Adipocyte (in vitro differentiated cells): ENCODE data around the gene PARD3.

Experiments
- DNase-seq: peaks from one replicate; pipeline ENCODE4 v3.0.0-alpha.2; 2015; ENCODE audit warnings: low read depth
- H3K27me3 ChIP-seq: replicated peaks from 2 replicates; pipeline ENCODE4 v1.7.0; 2013; ENCODE audit warnings: mild to moderate bottlenecking, low read length, moderate library complexity; ENCODE audit not compliant: control insufficient read depth, insufficient read depth
- H3K36me3 ChIP-seq: 2 replicates; pipeline ENCODE4 v1.7.0; 2013; ENCODE audit warnings: low read length, mild to moderate bottlenecking, moderate library complexity; ENCODE audit not compliant: control insufficient read depth, insufficient read depth, severe bottlenecking
- H3K4me1 ChIP-seq: 2 replicates; pipeline ENCODE4 v1.7.0; 2013; ENCODE audit warnings: mild to moderate bottlenecking, low read length, moderate library complexity; ENCODE audit not compliant: control insufficient read depth, insufficient read depth
- H3K4me3 ChIP-seq: 2 replicates; pipeline ENCODE4 v1.7.0; 2013; ENCODE audit warnings: mild to moderate bottlenecking, low read length, moderate library complexity
- H3K9ac ChIP-seq: 2 replicates; pipeline ENCODE4 v1.7.0; 2013; ENCODE audit warnings: mild to moderate bottlenecking, low read length, moderate library complexity
- H3K9me3 ChIP-seq: 2 replicates; pipeline ENCODE4 v1.7.0; 2013; ENCODE audit warnings: mild to moderate bottlenecking, low read length, moderate library complexity; ENCODE audit not compliant: control insufficient read depth

Gene PARD3

DNA sequence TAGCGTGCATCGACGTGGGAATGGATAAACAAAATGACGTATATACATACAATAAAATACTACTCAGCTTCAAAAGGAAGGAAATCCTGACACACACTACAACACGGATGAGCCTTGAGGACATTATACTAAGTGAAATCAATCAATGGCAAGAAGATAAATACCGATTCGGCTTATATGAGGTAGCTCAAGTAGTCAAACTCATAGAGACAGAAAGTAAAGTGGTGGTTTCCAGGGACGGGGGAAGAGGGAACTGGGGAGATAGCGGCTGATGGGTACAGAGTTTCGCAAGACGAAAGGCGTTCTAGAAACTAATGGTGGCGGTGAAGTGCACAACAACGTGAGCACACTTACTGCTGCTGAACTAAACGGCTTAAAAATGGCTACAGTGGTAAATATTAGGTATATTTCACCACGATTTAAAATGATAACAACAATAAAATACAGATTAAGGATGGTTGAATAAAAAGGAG is 516.7 kb downstream of the PARD3 start:
- Histone ChIP-seq H3K4me3 (no peak overlapping the region), H3K9me3 (no peaks in the 10 kb centered on the region), H3K9ac (no peak overlapping the region), H3K4me1 (peaks cover 9% of the 10 kb centered on the region), H3K27me3 (no peaks in the 10 kb centered on the region), H3K36me3 (no peaks in the 10 kb centered on the region)
- no peak for DNase-seq

DNA sequence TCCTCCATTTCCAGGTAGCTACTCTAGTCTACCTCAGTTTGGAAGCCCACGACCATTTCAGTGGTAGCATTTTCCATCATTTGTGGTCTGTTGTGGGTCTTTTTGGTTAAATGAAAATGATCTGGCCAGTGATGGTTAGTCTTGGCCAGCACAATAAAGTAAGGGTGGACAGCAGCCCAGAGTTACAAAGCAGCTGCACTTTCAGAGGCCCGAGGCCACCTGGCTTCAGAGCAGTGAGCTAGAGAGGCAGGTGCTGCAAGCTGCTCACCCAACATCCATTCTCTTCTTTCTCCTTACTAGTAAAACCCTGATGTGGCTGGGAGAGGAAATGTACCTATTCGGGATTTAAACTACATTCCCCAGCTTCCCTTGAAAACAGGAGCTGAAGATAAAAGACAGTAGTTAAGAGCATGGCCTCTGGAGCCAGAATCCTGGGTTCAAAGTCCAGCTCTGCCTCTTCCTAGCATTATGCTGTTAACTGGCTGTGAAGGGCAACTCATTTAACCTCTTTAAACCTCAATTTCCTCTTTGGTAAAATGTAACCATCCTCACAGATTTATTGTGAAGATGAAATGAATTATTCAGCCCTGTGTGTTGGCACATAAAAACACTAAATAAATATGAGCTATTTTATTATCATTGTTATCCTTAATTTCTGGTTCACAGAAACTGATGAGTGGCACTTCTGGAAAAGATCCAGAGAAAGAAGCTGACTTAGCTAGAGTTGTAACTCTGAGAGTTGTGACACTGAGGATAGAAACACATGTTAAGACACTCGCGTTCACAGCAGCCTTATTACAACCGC is 517.4 kb downstream of the PARD3 start:
- peaks cover 9% of the 10 kb centered on the region for H3K4me1 ChIP-seq
- H3K27me3 ChIP-seq = no peaks in the 10 kb centered on the region
- no peaks in the 10 kb centered on the region for H3K36me3 ChIP-seq
- no peak overlapping the region for H3K9ac ChIP-seq
- no peak overlapping the region for H3K4me3 ChIP-seq
- no peak for DNase-seq
- H3K9me3 ChIP-seq = no peaks in the 10 kb centered on the region

DNA sequence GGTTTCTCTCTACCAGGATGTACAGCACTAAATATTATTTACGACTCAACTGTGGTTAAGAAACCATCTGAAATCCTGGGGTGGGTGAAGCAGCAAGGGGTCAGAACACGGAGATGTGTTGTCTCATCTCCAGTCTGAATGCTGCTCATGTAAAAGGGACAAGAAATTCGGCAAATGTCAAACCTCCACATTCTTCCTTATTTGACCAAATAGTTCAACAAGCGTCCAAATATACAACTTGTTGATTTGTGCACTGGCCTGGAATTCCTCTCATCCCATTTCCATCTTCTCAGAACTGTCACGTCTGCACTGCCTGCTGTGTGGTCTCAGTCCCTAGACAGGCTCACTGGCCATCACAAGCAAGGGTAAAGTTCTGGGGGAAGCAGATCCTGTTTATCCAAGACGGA is 520.0 kb downstream of the PARD3 start:
- Histone ChIP-seq H3K4me3 (no peak overlapping the region), H3K36me3 (no peaks in the 10 kb centered on the region), H3K4me1 (peaks cover 31% of the 10 kb centered on the region), H3K27me3 (no peaks in the 10 kb centered on the region), H3K9ac (no peak overlapping the region), H3K9me3 (no peaks in the 10 kb centered on the region)
- DNase-seq = no peak

DNA sequence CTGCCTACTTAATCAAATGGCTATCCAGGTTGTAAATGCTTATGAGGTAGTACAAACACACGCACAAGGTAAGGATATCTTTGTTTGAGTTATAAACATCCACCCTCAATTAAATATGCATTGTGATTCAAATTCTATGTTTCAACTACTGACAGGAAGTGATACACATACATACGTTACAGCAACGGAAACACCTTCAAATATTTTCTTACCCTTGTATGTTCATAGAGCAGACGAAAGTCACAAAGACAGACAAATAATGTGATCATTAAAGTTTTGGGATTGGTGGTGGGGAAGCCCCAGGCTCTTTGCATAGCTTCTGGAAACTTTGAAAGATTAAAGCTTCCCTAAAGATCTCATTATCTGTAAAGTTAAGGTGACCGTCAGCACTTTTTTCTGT is 521.0 kb downstream of the PARD3 start:
- H3K9ac ChIP-seq = no peak overlapping the region
- H3K27me3 ChIP-seq = no peaks in the 10 kb centered on the region
- peaks cover 30% of the 10 kb centered on the region for H3K4me1 ChIP-seq
- H3K4me3 ChIP-seq = no peak overlapping the region
- no peaks in the 10 kb centered on the region for H3K36me3 ChIP-seq
- no peaks in the 10 kb centered on the region for H3K9me3 ChIP-seq
- no peak for DNase-seq

DNA sequence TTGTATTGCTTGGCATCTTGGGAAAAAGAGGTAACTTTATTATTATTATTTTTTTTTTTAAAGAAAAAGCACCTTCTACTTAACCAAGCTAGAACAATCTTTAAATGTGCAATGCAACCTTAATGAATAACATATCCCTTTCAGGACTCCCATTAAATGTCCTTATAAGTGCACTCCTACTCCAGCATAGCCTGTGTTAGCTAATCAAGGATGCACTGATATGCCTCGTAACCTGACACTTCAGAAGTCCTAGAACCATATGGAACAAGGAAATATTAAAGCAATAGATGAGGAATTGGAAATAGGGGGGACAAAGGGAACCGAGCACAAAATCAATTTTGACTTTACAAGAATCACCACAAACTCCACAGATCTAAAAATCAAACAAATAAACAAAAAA is 522.4 kb downstream of the PARD3 start:
- no peak for DNase-seq
- Histone ChIP-seq H3K9ac (no peak overlapping the region), H3K36me3 (no peaks in the 10 kb centered on the region), H3K4me1 (peaks cover 29% of the 10 kb centered on the region), H3K27me3 (no peaks in the 10 kb centered on the region), H3K9me3 (no peaks in the 10 kb centered on the region), H3K4me3 (no peak overlapping the region)

DNA sequence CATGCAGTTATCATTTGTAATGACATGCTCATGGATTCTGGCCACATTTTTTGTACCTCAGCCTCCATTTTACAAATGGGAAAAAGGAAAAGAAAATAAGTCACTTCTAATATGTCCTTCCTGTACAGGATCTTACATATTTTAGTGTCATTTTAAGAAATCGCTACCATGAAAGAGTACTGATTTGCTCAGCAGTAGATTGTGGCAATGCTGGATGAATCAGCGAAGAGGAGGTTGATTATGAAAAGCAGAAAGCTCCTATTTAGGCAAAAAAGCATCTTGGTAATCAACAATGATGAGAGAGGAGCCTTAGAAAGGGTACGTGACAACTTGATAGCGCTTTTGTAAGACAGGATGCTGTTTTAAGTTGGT is 522.9 kb downstream of the PARD3 start:
- no peaks in the 10 kb centered on the region for H3K9me3 ChIP-seq
- DNase-seq = peak; percentile 36
- peaks cover 29% of the 10 kb centered on the region for H3K4me1 ChIP-seq
- H3K27me3 ChIP-seq = no peaks in the 10 kb centered on the region
- H3K36me3 ChIP-seq = no peaks in the 10 kb centered on the region
- H3K9ac ChIP-seq = no peak overlapping the region
- no peak overlapping the region for H3K4me3 ChIP-seq

DNA sequence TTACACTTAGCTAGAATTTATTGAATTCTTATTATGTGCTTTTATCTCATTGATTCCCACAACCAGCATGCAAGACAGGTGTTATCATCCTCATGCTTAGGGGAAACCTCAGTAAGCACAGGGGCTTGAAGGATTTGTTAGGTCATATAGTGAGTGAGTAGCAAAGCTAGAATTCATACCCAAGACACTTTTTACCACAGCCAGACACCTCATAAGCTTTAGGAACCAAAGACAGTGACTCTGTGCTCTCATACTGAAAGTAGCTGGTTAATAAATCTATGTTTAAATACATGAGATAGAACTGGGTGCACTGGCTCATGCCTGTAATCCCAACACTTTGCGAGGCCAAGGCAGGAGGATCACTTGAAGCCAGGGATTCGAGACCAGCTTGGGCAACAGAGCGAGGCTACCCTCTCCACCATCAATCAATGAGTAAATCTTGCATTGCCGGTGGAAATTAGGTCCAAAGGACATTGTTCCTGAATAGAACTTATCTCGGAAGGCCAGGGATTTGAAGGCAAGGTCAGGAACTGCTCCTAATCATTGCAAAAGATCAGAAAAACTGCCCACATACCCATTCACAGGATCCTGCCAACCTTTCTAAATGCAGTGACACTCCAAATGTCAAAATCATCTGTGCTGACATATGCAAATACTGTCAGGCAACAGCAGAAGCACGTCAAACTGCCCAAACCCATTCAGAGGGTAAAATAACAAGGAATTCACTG is 523.5 kb downstream of the PARD3 start:
- DNase-seq = no peak
- H3K9ac ChIP-seq = no peak overlapping the region

DNA sequence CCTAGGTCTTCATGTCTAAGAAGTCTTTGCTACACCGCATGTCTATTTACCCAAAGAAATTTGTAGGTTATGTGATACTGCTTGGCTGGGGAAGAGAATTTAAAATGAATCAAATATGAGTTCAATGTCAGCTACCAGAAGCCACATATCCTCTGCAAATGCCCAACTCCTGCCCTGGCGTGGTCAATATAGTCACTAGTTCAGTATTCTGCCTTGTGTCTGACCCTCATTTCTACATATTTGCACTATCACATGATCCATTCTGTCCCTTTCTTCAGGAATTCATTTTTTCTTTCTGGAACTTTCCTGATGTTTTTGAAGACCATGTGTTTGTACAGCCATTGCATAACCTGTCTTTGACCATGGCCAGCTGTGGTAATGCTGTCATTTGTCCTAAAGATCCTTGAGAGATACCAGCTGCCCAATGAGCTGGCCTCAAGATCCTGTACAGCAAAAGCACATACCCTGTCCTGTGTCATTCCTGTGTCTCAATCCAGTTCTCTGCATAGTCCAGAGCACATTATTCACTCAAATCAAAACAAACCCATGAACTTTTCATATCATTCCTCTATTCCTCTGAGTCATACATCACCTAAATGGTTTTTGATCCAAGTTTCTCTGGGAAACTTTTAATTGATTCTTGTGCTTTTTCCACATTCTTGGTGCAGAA is 524.5 kb downstream of the PARD3 start:
- Histone ChIP-seq H3K9me3 (no peaks in the 10 kb centered on the region), H3K4me3 (no peak overlapping the region), H3K4me1 (peaks cover 38% of the 10 kb centered on the region), H3K36me3 (no peaks in the 10 kb centered on the region), H3K27me3 (no peaks in the 10 kb centered on the region), H3K9ac (no peak overlapping the region)
- peak; percentile 95 for DNase-seq

More for the DNA sequence above, 523.5 kb downstream of the PARD3 start:
- Histone ChIP-seq H3K9me3 (no peaks in the 10 kb centered on the region), H3K4me3 (no peak overlapping the region), H3K27me3 (no peaks in the 10 kb centered on the region), H3K4me1 (peaks cover 29% of the 10 kb centered on the region), H3K36me3 (no peaks in the 10 kb centered on the region)

DNA sequence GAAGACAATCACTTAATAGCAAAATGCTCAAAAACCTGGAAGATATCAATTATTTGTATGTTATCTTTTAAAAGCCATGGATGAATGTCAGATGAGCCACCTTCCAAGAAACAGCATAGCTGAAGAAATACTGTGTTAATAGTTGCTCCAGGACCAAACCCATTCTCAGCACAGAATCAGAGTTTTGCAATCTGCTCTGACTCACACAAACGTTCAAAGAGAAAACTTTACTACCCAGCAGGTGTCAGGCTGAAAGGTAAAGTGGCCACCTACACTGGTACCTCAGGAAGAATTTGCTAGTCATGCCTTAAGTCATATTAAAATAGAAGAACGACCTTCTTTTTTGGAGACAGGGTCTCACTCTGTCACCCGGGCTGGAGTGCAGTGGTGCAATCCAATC is 526.5 kb downstream of the PARD3 start:
- DNase-seq = peak; percentile 59
- no peak overlapping the region for H3K4me3 ChIP-seq
- H3K27me3 ChIP-seq = no peaks in the 10 kb centered on the region
- no peak overlapping the region for H3K9ac ChIP-seq
- no peaks in the 10 kb centered on the region for H3K9me3 ChIP-seq
- peaks cover 38% of the 10 kb centered on the region for H3K4me1 ChIP-seq
- no peaks in the 10 kb centered on the region for H3K36me3 ChIP-seq

DNA sequence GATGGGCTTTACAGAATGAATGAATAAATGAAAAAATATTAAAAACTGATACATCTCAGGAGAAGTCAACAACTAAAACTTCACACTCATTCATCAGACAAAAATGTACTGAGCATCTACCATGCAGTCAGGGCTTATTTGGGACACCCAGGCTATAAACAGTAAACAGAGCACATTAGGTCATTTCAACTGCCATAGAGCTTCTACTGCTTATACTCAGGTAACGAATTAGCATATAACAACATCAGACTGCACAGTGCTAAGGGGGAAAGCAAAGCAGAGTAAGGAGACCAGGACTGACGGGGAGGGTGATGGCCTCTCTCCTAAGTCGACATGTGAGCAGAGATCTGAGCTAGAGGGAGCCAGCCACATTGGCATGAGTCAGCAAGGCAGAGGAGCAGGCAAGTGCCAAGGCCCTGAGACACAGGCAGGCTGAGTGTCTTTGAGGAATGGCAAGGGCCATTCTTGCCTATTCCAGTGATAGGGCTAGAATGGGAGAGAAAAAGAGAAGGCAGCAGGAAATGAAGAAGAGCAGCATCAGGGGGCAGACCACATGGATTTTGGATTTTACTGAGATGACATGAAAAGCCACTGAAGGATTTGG is 528.9 kb downstream of the PARD3 start:
- Histone ChIP-seq H3K27me3 (no peaks in the 10 kb centered on the region), H3K9me3 (no peaks in the 10 kb centered on the region), H3K4me3 (no peak overlapping the region), H3K9ac (no peak overlapping the region), H3K36me3 (no peaks in the 10 kb centered on the region), H3K4me1 (peaks cover 45% of the 10 kb centered on the region)
- no peak for DNase-seq
